ENCODE measurements around the gene GRID2. TPM values are rescaled to one million over a fixed set of nuclear protein-coding genes. Genes with fewer than 3 reads are reported as not detected.

Gene GRID2
- total RNA-seq, 4 donors from 2014 or later = 0.33 TPM; not detected in 3

DNA sequence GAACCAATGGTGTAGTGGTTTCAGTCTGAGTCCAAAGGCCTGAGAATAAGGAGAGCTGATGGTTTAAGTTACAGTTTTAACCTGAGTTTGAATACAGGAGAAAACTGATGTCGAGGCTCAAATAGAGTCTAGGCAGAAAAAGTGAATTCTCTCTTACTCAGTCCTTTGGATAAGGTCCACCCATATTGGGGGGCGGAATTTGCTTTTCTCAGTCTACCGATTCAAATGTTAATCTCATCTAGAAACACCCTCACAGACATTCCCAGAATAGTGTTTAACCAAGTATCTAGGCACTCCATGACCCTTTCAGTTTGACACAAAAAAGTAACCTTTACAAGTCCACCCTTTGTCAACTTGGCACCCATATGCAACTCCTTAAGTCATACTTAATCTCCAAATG, 216.0 kb downstream of the GRID2 start:
- Histone ChIP-seq H3K36me3 (no peaks in the 10 kb centered on the region), H3K9me3 (no peaks in the 10 kb centered on the region), H3K4me1 (no peaks in the 10 kb centered on the region), H3K4me3 (replicated peaks in 1 of 3) (no peak overlapping the region), H3K27ac (no peak overlapping the region), H3K27me3 (no peaks in the 10 kb centered on the region)
- no peak for DNase-seq
- intact Hi-C loops (cut with DNase I) = no loop called here
- no peak for TF ChIP-seq POLR2A (IDR thresholded peaks at IDR 0.05)
- TF ChIP-seq, protein P1, sequence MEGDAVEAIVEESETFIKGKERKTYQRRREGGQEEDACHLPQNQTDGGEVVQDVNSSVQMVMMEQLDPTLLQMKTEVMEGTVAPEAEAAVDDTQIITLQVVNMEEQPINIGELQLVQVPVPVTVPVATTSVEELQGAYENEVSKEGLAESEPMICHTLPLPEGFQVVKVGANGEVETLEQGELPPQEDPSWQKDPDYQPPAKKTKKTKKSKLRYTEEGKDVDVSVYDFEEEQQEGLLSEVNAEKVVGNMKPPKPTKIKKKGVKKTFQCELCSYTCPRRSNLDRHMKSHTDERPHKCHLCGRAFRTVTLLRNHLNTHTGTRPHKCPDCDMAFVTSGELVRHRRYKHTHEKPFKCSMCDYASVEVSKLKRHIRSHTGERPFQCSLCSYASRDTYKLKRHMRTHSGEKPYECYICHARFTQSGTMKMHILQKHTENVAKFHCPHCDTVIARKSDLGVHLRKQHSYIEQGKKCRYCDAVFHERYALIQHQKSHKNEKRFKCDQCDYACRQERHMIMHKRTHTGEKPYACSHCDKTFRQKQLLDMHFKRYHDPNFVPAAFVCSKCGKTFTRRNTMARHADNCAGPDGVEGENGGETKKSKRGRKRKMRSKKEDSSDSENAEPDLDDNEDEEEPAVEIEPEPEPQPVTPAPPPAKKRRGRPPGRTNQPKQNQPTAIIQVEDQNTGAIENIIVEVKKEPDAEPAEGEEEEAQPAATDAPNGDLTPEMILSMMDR (IDR thresholded peaks at IDR 0.05) = no peak
- WGBS, 2 donors = 90 to 91% methylated on average over 3 of the region's 3 CpGs

DNA sequence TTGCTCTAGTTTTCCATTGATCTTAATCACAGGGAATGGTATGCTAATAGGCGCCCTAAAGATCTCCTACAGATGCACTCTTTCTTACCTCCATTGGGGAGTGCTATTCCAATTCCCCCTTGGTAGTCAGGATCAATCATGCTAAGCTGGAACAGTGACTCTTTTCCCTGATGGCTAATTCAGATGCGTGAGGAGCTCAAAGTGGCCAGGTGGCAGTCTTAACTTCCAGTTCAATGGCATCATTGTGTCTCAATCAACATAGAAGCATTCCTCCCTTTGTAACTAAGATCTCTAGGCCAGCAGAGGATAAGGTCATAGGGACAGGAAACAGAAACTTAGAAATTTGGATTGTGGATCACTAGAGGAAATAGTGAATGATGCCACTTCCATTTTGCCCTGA, 216.8 kb downstream of the GRID2 start:
- WGBS, 2 donors = 70 to 81% methylated on average over 2 of the region's 2 CpGs

DNA sequence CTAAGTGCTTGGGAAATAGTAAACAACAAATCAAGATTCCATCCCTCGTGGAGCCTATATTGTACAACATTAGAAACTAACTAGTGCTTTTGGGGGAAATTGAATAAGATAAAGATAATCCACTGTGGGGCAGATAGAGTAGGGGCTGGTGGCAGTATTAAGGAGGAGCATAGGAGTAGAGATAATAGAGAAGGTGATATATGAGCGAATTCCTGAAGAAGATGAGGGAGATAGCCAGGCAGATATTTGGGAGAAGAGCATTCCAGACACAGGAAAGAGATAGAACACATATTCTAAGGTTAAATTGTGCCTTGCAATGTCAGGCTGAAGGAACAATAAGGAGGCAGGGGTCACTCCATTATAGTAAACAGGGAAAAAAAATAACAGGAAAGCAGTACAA, 218.2 kb downstream of the GRID2 start:
- H3K36me3 ChIP-seq = no peaks in the 10 kb centered on the region

More for the DNA sequence above, 216.8 kb downstream of the GRID2 start:
- intact Hi-C loops (cut with DNase I) = no loop called here
- H3K27me3 ChIP-seq = no peaks in the 10 kb centered on the region
- no peak for DNase-seq
- no peaks in the 10 kb centered on the region for H3K4me1 ChIP-seq
- no peaks in the 10 kb centered on the region for H3K9me3 ChIP-seq
- H3K4me3 ChIP-seq (replicated peaks in 1 of 3) = no peak overlapping the region
- no peaks in the 10 kb centered on the region for H3K36me3 ChIP-seq
- TF ChIP-seq, protein P1 (IDR thresholded peaks at IDR 0.05) = no peak
- no peak for TF ChIP-seq POLR2A (IDR thresholded peaks at IDR 0.05)
- H3K27ac ChIP-seq = no peak overlapping the region

DNA sequence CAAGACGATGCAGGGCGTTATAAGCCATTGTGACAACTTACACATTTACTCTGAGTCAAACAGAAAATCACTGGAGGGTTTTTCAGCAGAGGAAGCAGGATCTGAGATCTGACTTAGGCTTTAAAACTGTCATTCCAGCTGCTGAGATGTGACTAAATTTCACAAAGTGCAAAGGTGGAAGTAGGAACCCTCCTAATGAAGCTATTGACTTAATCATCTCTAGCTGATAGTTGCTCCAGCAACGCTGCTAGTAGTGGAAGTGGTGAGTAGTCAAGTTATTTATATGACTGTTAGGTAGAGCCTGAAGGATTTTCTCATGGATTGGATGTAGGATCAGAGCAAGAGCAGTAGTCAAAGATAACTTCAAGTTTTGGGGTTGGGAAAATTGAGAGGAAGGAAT, 218.6 kb downstream of the GRID2 start:
- Histone ChIP-seq H3K36me3 (no peaks in the 10 kb centered on the region), H3K9me3 (no peaks in the 10 kb centered on the region), H3K4me1 (no peaks in the 10 kb centered on the region), H3K27me3 (no peaks in the 10 kb centered on the region), H3K4me3 (replicated peaks in 1 of 3) (no peak overlapping the region), H3K27ac (no peak overlapping the region)
- TF ChIP-seq POLR2A (IDR thresholded peaks at IDR 0.05) = no peak
- TF ChIP-seq, protein P1 (IDR thresholded peaks at IDR 0.05) = no peak
- intact Hi-C loops (cut with DNase I) = no loop called here
- WGBS, 2 donors = 74 to 77% methylated on average over 3 of the region's 3 CpGs
- DNase-seq = no peak

More for the DNA sequence above, 218.2 kb downstream of the GRID2 start:
- Histone ChIP-seq H3K27me3 (no peaks in the 10 kb centered on the region), H3K4me3 (replicated peaks in 1 of 3) (no peak overlapping the region), H3K9me3 (no peaks in the 10 kb centered on the region), H3K27ac (no peak overlapping the region), H3K4me1 (no peaks in the 10 kb centered on the region)
- intact Hi-C loops (cut with DNase I) = no loop called here
- no peak for DNase-seq
- no peak for TF ChIP-seq POLR2A (IDR thresholded peaks at IDR 0.05)
- TF ChIP-seq, protein P1 (IDR thresholded peaks at IDR 0.05) = no peak
- WGBS, 2 donors = 82 to 84% methylated on average over 2 of the region's 2 CpGs

DNA sequence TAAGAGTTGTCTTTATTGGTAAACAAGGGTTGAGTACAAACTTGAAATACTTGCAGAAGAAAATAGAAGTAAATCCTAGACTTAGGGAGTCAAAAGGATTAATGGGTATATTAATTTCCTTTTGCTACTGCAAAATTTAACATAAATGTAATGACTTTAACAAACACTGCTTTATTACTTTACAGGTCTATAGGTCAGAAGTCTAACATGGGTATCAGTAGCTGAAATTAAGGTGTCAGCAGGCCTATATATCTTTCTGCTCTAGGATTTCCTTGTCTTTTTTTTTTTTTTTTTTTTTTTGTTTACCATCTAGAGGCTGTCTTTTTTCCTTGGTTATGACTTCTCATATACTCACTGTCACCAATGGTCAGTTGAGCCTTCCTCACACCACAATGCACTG, 220.4 kb downstream of the GRID2 start:
- H3K36me3 ChIP-seq = no peaks in the 10 kb centered on the region
- no peak overlapping the region for H3K4me3 ChIP-seq (replicated peaks in 1 of 3)
- no peaks in the 10 kb centered on the region for H3K27me3 ChIP-seq
- intact Hi-C loops (cut with DNase I) = no loop called here
- no peak overlapping the region for H3K27ac ChIP-seq
- H3K9me3 ChIP-seq = no peaks in the 10 kb centered on the region
- no peak for DNase-seq
- H3K4me1 ChIP-seq = no peaks in the 10 kb centered on the region
- TF ChIP-seq POLR2A (IDR thresholded peaks at IDR 0.05) = no peak
- TF ChIP-seq, protein P1 (IDR thresholded peaks at IDR 0.05) = no peak

Measured in thyroid gland (tissue), 4 donors.